ENCODE data around the gene TAF1. TPM values are rescaled to one million over a fixed set of nuclear protein-coding genes. Genes with fewer than 3 reads are reported as not detected.
"Not testable (repeated sequence)": the region's sequence is repeated elsewhere in the genome, so short reads cannot be mapped to it uniquely, and the experiment has no call there.

Gene TAF1
- total RNA-seq, 4 donors from 2014 or later = 34.3 to 59.4 (median 41.4) TPM

- Histone ChIP-seq H3K36me3 (peaks cover 10 to 44% (median 20%) of the 10 kb centered on the region in 4 donors), H3K4me1 (no peaks in the 10 kb centered on the region), H3K4me3 (no peak overlapping the region), H3K9me3 (no peaks in the 10 kb centered on the region), H3K27me3 (no peaks in the 10 kb centered on the region), H3K27ac (replicated peaks in 1 of 4) (no peak overlapping the region)
- intact Hi-C loops (cut with DNase I) = no loop called here
- DNase-seq (ENCODE audit: extremely low spot score) = no peak
- 86% methylated on average over 2 of the region's 2 CpGs for WGBS
- no peak for TF ChIP-seq POLR2A (IDR thresholded peaks at IDR 0.05; ENCODE audit: low read depth)
- TF ChIP-seq CTCF (IDR thresholded peaks at IDR 0.05) = no peak
- no peak for TF ChIP-seq POLR2AphosphoS5 (IDR thresholded peaks at IDR 0.05)
- TF ChIP-seq EP300 (IDR thresholded peaks at IDR 0.05) = no peak
Measured at GRCh38 chrX:71450433-71451106, 84.4 kb downstream of the TAF1 start.

GRCh38 chrX:71451518-71451917, 85.4 kb downstream of the TAF1 start:
- H3K27me3 ChIP-seq; H3K9me3 ChIP-seq; H3K4me3 ChIP-seq; DNase-seq (ENCODE audit: extremely low spot score); H3K27ac ChIP-seq (replicated peaks in 1 of 4); intact Hi-C loops (cut with DNase I); H3K4me1 ChIP-seq: not testable (repeated sequence)
- peaks cover 10 to 51% (median 27%) of the 10 kb centered on the region in 4 donors for H3K36me3 ChIP-seq
- WGBS = 77% methylated on average over 4 of the region's 6 CpGs

GRCh38 chrX:71453056-71453455, 86.9 kb downstream of the TAF1 start:
- intact Hi-C loops (cut with DNase I) = no loop called here
- 97% methylated on average over 4 of the region's 4 CpGs for WGBS
- no peak for DNase-seq (ENCODE audit: extremely low spot score)
- Histone ChIP-seq H3K27me3 (no peaks in the 10 kb centered on the region), H3K9me3 (no peaks in the 10 kb centered on the region), H3K27ac (replicated peaks in 1 of 4) (no peak overlapping the region), H3K4me3 (no peak overlapping the region), H3K36me3 (peaks cover 10 to 57% (median 37%) of the 10 kb centered on the region in 4 donors), H3K4me1 (no peaks in the 10 kb centered on the region)
- no peak for TF ChIP-seq EP300 (IDR thresholded peaks at IDR 0.05)
- no peak for TF ChIP-seq CTCF (IDR thresholded peaks at IDR 0.05)
- no peak for TF ChIP-seq POLR2A (IDR thresholded peaks at IDR 0.05; ENCODE audit: low read depth)

- intact Hi-C loops (cut with DNase I) = no loop called here
- 79% methylated on average over 3 of the region's 3 CpGs for WGBS
- H3K36me3 ChIP-seq = peaks cover 17 to 69% (median 44%) of the 10 kb centered on the region in 4 donors
Measured at GRCh38 chrX:71454222-71454621, 88.1 kb downstream of the TAF1 start.

GRCh38 chrX:71458866-71459265, 92.7 kb downstream of the TAF1 start:
- Histone ChIP-seq H3K4me3 (no peak overlapping the region), H3K27me3 (no peaks in the 10 kb centered on the region), H3K36me3 (peaks cover 48 to 96% (median 79%) of the 10 kb centered on the region in 4 donors), H3K9me3 (no peaks in the 10 kb centered on the region), H3K27ac (replicated peaks in 1 of 4) (no peak overlapping the region), H3K4me1 (no peaks in the 10 kb centered on the region)
- no peak for DNase-seq (ENCODE audit: extremely low spot score)
- 87% methylated on average over 6 of the region's 6 CpGs for WGBS
- intact Hi-C loops (cut with DNase I) = no loop called here
- no peak for TF ChIP-seq POLR2AphosphoS5 (IDR thresholded peaks at IDR 0.05)
- no peak for TF ChIP-seq POLR2A (IDR thresholded peaks at IDR 0.05; ENCODE audit: low read depth)
- no peak for TF ChIP-seq CTCF (IDR thresholded peaks at IDR 0.05)
- no peak for TF ChIP-seq EP300 (IDR thresholded peaks at IDR 0.05)

More at GRCh38 chrX:71454222-71454621, 88.1 kb downstream of the TAF1 start:
- Histone ChIP-seq H3K4me3 (no peak overlapping the region), H3K27me3 (no peaks in the 10 kb centered on the region), H3K9me3 (no peaks in the 10 kb centered on the region), H3K27ac (replicated peaks in 1 of 4) (no peak overlapping the region), H3K4me1 (no peaks in the 10 kb centered on the region)
- no peak for DNase-seq (ENCODE audit: extremely low spot score)
- TF ChIP-seq POLR2A (IDR thresholded peaks at IDR 0.05; ENCODE audit: low read depth) (no peak), CTCF (IDR thresholded peaks at IDR 0.05) (no peak), POLR2AphosphoS5 (IDR thresholded peaks at IDR 0.05) (no peak), EP300 (IDR thresholded peaks at IDR 0.05) (no peak)
